C4-2B (cell line): Measurements from ENCODE around the gene CABLES2.

Experiments used
- ZFX ChIP-seq: fragments of 450-650 bp; IDR thresholded peaks from 2 replicates; pipeline ENCODE4 v1.6.1; 2017
- TF ChIP-seq, protein P1 (sequence below): fragments of 450-650 bp; conservative IDR thresholded peaks from 2 replicates; pipeline ENCODE4 v1.5.1; 2017; ENCODE audit warnings: mild to moderate bottlenecking

DNA sequence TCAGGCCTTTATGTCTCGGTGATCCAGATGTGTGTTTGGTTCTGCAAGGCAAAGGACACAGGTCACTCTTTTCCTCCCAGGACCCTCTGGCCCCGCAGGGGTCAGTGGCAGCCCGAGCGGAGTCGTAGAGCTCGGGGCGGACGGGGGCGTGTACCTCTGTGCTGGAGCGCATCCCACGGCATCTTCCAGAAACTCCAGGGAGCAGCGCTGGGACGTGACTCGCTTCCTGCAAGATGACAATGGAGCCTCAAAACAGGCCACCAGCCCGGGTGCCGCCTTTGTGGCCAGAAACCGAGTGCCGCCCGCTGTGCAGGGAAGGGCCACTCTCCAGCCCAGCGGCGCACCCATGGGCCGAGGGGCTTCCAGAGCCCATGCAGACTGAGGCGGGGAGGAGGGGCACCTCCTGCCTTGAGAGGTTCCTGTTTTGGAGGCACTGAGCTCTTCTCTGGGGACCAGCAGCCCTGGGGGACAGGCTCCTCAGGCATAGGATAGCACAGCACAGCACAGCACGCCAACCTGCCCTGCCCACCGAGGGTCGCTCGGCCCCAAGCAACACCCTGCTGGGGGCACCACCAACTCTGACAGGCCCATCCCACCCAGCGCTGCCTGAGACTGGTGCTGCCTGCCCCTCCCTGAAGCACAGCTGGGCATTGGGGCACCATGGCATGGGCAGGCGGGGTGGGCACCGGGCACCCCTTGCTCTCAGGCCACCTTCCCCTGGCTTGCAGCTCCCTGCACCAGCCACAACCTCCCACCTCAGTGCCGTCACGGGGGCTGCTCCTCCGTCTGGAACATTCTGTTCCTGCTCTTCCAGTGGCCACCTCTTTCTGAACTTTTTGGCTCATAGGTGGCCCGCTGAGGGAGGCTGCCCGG is 10.5 kb downstream of the CABLES2 start:
- TF ChIP-seq, protein P1, sequence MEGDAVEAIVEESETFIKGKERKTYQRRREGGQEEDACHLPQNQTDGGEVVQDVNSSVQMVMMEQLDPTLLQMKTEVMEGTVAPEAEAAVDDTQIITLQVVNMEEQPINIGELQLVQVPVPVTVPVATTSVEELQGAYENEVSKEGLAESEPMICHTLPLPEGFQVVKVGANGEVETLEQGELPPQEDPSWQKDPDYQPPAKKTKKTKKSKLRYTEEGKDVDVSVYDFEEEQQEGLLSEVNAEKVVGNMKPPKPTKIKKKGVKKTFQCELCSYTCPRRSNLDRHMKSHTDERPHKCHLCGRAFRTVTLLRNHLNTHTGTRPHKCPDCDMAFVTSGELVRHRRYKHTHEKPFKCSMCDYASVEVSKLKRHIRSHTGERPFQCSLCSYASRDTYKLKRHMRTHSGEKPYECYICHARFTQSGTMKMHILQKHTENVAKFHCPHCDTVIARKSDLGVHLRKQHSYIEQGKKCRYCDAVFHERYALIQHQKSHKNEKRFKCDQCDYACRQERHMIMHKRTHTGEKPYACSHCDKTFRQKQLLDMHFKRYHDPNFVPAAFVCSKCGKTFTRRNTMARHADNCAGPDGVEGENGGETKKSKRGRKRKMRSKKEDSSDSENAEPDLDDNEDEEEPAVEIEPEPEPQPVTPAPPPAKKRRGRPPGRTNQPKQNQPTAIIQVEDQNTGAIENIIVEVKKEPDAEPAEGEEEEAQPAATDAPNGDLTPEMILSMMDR = no peak
- TF ChIP-seq ZFX = no peak
